BLaER1 (cell line): ENCODE data around the gene HS3ST3B1.

Source experiments
- H3K27ac ChIP-seq: shearing (Covaris generic); formaldehyde crosslinking; 2 replicates; pipeline ENCODE4 v1.8.1; 2022
- H3K27me3 ChIP-seq: shearing (Covaris generic); formaldehyde crosslinking; 2 replicates; pipeline ENCODE4 v1.8.1; 2022
- H3K36me3 ChIP-seq: shearing (Covaris generic); formaldehyde crosslinking; 2 replicates; pipeline ENCODE4 v1.8.1; 2022
- H3K4me1 ChIP-seq: shearing (Covaris generic); formaldehyde crosslinking; 2 replicates; pipeline ENCODE4 v1.8.1; 2022
- H3K4me2 ChIP-seq: shearing (Covaris generic); formaldehyde crosslinking; 2 replicates; pipeline ENCODE4 v1.8.1; 2022
- H3K4me3 ChIP-seq: shearing (Covaris generic); formaldehyde crosslinking; 2 replicates; pipeline ENCODE4 v1.8.1; 2022
- H3K9ac ChIP-seq: shearing (Covaris generic); formaldehyde crosslinking; 2 replicates; pipeline ENCODE4 v1.8.1; 2022
- H3K9me3 ChIP-seq: shearing (Covaris generic); formaldehyde crosslinking; 2 replicates; pipeline ENCODE4 v1.8.1; 2022
- H4K20me1 ChIP-seq: shearing (Covaris generic); formaldehyde crosslinking; 2 replicates; pipeline ENCODE4 v1.8.1; 2022
- Cebpa-rat ChIP-seq: shearing (Covaris generic); IDR thresholded peaks from 2 replicates; pipeline ENCODE4 v1.8.1; 2022

HS3ST3B1 gene

DNA sequence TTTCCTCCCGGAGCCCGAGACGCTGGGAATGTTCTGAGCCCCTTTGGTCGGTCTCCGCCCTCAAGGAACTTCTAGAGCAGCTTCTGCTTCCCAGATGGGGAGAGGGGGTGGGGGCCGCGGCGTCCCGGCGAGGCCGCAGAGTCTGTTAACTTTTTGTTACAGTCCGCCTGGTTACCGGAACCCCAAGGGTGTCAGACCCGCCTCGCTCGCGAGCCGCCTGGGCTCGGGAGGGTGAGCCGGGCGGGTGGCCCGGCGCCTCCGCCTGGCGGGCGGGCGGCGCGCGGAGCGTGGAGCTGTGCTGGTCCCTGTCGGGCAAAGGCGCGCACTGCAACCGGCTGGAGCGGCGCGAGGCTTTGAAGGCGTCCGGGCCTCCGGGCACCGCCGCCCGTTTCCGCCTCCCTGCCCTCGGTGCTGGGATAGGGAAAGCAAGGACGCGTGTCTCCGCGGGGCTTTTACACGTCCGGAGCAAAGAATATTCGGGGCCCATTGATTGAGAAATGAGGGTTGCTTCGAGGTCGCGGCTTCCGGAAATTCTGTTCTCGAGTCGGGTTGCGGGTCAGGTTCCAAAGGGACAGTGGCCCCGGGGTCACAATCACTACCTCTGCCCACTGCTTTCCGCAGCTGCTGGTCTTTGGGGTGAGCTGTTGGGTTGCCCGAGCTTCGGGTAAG lies 1.7 kb downstream of the HS3ST3B1 start:
- Histone ChIP-seq H4K20me1 (peaks cover 61% of the 10 kb centered on the region), H3K9ac (peak overlapping the region; percentile 98), H3K9me3 (no peaks in the 10 kb centered on the region), H3K4me1 (peaks cover 67% of the 10 kb centered on the region), H3K4me3 (peak overlapping the region; percentile 97), H3K36me3 (peaks cover 9% of the 10 kb centered on the region; the same call in 1 of the 2 replicates), H3K4me2 (peak overlapping the region; percentile 98), H3K27me3 (no peaks in the 10 kb centered on the region), H3K27ac (peak overlapping the region; percentile 94)
- TF ChIP-seq Cebpa-rat: no peak

GRCh38 chr17:14303343-14304221 lies 2.7 kb downstream of the HS3ST3B1 start:
- H3K4me1 ChIP-seq: peaks cover 67% of the 10 kb centered on the region
- no peak for TF ChIP-seq Cebpa-rat
- H3K9ac ChIP-seq: peak overlapping the region; percentile 98
- peaks cover 65% of the 10 kb centered on the region for H4K20me1 ChIP-seq
- H3K4me2 ChIP-seq: peak overlapping the region; percentile 98
- peak overlapping the region; percentile 94 for H3K27ac ChIP-seq
- H3K36me3 ChIP-seq: peaks cover 9% of the 10 kb centered on the region; the same call in 1 of the 2 replicates
- peak overlapping the region; percentile 97 for H3K4me3 ChIP-seq
- no peaks in the 10 kb centered on the region for H3K9me3 ChIP-seq
- no peaks in the 10 kb centered on the region for H3K27me3 ChIP-seq

- Histone ChIP-seq H3K9ac (peak overlapping the region; percentile 98), H3K9me3 (no peaks in the 10 kb centered on the region), H4K20me1 (peaks cover 69% of the 10 kb centered on the region), H3K4me1 (peaks cover 65% of the 10 kb centered on the region), H3K27ac (peak overlapping the region; percentile 94), H3K36me3 (peaks cover 9% of the 10 kb centered on the region; the same call in 1 of the 2 replicates), H3K4me2 (peak overlapping the region; percentile 98), H3K27me3 (no peaks in the 10 kb centered on the region), H3K4me3 (peak overlapping the region; percentile 97)
- TF ChIP-seq Cebpa-rat: no peak
These were observed 3.4 kb downstream of the HS3ST3B1 start for GRCh38 chr17:14304222-14304772.

DNA sequence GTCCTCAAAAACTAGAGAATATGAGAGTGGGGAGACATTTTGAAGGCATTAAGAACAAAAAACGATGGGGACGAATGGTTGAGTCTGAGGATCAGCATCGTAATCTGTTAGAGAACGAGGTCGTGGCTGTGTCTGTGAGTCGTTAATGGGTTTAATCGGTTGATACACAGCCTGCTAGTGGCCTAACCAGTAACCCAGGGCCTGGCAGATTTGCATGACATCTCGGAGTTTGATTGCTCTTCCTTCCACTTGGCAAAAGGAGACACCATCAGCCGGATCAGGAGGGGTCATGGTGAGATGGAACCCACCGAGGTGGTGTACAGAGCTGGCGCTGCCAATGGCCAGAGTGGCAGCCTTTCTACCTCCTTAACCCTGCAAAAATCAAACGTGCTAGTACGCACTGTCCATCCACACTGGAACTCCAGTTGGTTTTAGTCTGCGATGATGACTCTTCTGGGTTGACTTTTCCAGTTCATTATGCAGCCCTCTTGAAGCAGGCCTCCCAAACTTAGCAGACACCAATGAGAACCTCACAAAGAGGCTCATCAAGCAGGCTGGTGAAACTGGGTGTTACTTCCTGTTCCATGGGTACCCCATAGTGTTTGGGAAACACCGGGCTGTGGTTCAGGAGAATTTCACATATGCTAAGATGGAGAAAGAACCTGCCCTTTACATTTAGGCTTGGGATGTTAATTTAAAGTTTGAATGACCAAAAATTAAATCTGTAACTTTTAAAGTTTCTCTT lies 4.1 kb downstream of the HS3ST3B1 start:
- no peaks in the 10 kb centered on the region for H3K27me3 ChIP-seq
- H3K9ac ChIP-seq: peak overlapping the region; percentile 98
- peak overlapping the region; percentile 94 for H3K27ac ChIP-seq
- no peaks in the 10 kb centered on the region for H3K9me3 ChIP-seq
- TF ChIP-seq Cebpa-rat: no peak
- peaks cover 10% of the 10 kb centered on the region for H3K36me3 ChIP-seq
- peak overlapping the region; percentile 97 for H3K4me3 ChIP-seq
- peaks cover 67% of the 10 kb centered on the region for H3K4me1 ChIP-seq
- H3K4me2 ChIP-seq: peak overlapping the region; percentile 98
- peaks cover 75% of the 10 kb centered on the region for H4K20me1 ChIP-seq

- Histone ChIP-seq H3K27ac (peak overlapping the region; percentile 48), H3K4me1 (peaks cover 73% of the 10 kb centered on the region), H4K20me1 (peaks cover 85% of the 10 kb centered on the region), H3K4me3 (peak overlapping the region; percentile 97; the same call in 1 of the 2 replicates), H3K27me3 (no peaks in the 10 kb centered on the region), H3K4me2 (peak overlapping the region; percentile 98), H3K9me3 (no peaks in the 10 kb centered on the region), H3K36me3 (peaks cover 19% of the 10 kb centered on the region), H3K9ac (peak overlapping the region; percentile 23; the same call in 1 of the 2 replicates)
- no peak for TF ChIP-seq Cebpa-rat
These were observed 5.1 kb downstream of the HS3ST3B1 start for GRCh38 chr17:14305785-14306496.

DNA sequence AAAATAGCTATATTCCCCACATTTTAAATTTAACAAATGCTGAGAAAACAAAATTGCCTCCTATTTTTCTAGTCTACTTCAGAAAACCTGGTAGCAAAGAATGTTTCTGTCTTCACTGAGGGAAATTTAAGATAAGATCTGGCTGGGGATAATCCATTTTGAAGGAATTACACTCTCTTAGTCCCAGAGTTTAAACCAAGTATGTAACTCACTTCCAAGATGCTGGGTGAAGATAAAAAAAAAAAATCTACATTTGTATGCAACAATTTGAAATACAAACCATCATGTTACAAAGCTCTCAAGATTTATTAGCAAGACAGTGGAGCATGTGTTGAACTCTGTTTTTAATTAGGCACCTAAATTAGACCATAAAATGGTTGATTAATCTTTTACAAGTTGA lies 5.7 kb downstream of the HS3ST3B1 start:
- H3K27ac ChIP-seq: peak overlapping the region; percentile 48
- H4K20me1 ChIP-seq: peaks cover 86% of the 10 kb centered on the region
- H3K4me3 ChIP-seq: peak overlapping the region; percentile 97; the same call in 1 of the 2 replicates
- peak overlapping the region; percentile 98 for H3K4me2 ChIP-seq
- H3K36me3 ChIP-seq: peaks cover 25% of the 10 kb centered on the region
- H3K9ac ChIP-seq: 0 out of 2 replicates have a peak overlapping the region, but pooled peaks have one; percentile 18
- H3K9me3 ChIP-seq: no peaks in the 10 kb centered on the region
- no peak for TF ChIP-seq Cebpa-rat
- no peaks in the 10 kb centered on the region for H3K27me3 ChIP-seq
- peaks cover 79% of the 10 kb centered on the region for H3K4me1 ChIP-seq

DNA sequence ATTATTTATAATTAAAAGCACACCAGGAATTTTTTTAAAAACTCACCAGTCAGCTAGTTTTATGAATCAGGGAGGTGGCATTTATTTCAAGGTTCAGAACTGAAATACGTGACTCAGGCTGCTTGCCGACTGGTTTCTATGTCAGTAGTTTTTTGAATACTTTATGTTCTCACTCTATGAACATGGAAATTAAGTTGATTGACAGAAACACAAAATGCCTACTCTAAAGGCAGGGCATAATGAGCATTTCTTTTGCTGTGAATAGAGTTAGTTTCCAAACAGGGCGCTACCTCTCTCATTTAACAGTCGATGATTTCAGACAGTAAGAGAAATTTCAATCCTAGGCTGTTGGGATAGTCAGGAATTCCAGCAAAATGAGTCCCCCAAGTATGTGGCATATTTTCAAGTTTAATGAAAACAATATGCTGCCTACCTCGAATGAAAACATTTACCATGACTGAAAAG lies 6.7 kb downstream of the HS3ST3B1 start:
- peaks cover 89% of the 10 kb centered on the region for H3K4me1 ChIP-seq
- H3K27ac ChIP-seq: peak overlapping the region; percentile 79; the same call in 1 of the 2 replicates
- H3K4me2 ChIP-seq: peak overlapping the region; percentile 91
- H3K9me3 ChIP-seq: no peaks in the 10 kb centered on the region
- H3K4me3 ChIP-seq: no peak overlapping the region
- no peaks in the 10 kb centered on the region for H3K27me3 ChIP-seq
- peak overlapping the region; percentile 16; the same call in 1 of the 2 replicates for H3K9ac ChIP-seq
- peaks cover 32% of the 10 kb centered on the region for H3K36me3 ChIP-seq
- H4K20me1 ChIP-seq: peaks cover 79% of the 10 kb centered on the region
- TF ChIP-seq Cebpa-rat: no peak

DNA sequence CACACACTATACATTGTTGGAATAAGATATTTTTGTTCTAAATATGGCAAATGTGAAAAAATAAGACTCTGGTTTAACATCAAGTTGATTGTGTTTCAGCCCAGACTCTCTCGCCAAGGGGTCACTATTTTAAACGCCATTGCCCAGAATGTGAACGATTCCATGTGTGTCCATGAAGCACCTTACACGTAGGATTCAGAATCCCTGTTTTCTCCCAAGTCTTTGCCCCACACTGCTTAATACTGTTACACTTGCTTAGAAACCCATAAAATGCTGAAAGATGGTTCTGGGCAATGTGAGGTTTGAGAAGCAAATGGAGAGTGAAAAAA lies 7.7 kb downstream of the HS3ST3B1 start:
- TF ChIP-seq Cebpa-rat: no peak
- H3K36me3 ChIP-seq: peaks cover 42% of the 10 kb centered on the region
- H3K27me3 ChIP-seq: no peaks in the 10 kb centered on the region
- H3K4me2 ChIP-seq: peak overlapping the region; percentile 91
- peak overlapping the region; percentile 69 for H3K4me3 ChIP-seq
- H3K9ac ChIP-seq: peak overlapping the region; percentile 75
- peaks cover 5% of the 10 kb centered on the region; the same call in 1 of the 2 replicates for H3K9me3 ChIP-seq
- peak overlapping the region; percentile 79 for H3K27ac ChIP-seq
- peaks cover 69% of the 10 kb centered on the region for H4K20me1 ChIP-seq
- peaks cover 95% of the 10 kb centered on the region for H3K4me1 ChIP-seq
